Activated gamma-delta T cell treated with anti-CD3 and anti-CD28 coated beads, Interleukin-2, amount 50 U/mL, for 16 hours (primary cell): ENCODE data around the gene CDK5RAP1.

Experiments used
- DNase-seq: peaks from one replicate; pipeline ENCODE4 v3.0.0-alpha.2; 2020; ENCODE audit warnings: low read depth

The CDK5RAP1 gene

DNA sequence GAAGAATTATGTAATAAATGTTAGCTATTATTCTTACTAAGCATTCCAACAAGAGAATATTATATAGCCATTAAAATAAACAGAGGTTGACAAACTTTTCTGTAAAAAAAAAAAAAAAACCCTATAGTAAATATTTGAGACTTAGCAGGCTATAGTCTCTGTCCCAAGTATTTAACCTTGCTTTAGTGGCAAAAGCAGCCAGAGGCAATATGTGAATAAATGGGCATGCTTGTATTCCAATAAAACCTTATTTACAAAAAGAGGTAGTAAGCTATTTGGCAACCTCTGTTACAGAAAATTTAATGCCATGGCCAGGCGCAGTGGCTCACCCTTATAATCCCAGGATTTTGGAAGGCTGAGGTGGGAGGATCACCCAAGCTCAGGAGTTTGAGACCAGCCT is 14.6 kb downstream of the CDK5RAP1 start:
- no peak for DNase-seq

GRCh38 chr20:33377366-33377765 is 24.0 kb downstream of the CDK5RAP1 start:
- no peak for DNase-seq

- no peak for DNase-seq
Measured at GRCh38 chr20:33373735-33374605, 27.3 kb downstream of the CDK5RAP1 start.

DNA sequence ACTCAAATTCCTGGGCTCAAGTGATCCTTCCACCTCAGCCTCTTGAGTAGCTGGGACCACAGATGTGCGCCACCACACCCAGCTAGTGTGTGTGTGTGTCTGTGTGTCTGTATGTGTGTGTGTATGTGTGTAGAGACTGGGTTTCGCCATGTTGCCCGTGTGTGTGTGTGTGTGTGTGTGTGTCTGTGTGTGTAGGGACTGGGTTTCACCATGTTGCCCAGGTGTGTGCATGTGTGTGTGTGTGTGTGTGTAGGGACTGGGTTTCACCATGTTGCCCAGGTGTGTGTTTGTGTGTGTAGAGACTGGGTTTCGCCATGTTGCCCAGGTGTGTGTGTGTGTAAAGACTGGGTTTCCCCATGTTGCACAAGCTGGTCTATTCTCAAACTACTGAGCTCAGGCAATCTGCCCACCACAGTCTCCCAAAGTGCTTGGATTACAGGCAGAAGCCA is 28.3 kb downstream of the CDK5RAP1 start:
- no peak for DNase-seq

- peak; percentile 41 for DNase-seq
Measured at GRCh38 chr20:33370291-33370690, 31.0 kb downstream of the CDK5RAP1 start.

- DNase-seq, result no peak
Measured at GRCh38 chr20:33362898-33363297, 38.4 kb downstream of the CDK5RAP1 start.

- no peak for DNase-seq
Measured at GRCh38 chr20:33359399-33360261, 41.7 kb downstream of the CDK5RAP1 start.

- no peak for DNase-seq
Measured at GRCh38 chr20:33353013-33353402, 48.3 kb downstream of the CDK5RAP1 start.

- no peak for DNase-seq
Measured at GRCh38 chr20:33352258-33353012, 48.9 kb downstream of the CDK5RAP1 start.

GRCh38 chr20:33351696-33352095 is 49.6 kb downstream of the CDK5RAP1 start:
- no peak for DNase-seq

- no peak for DNase-seq
Measured at GRCh38 chr20:33349493-33349892, 51.8 kb downstream of the CDK5RAP1 start.

- DNase-seq, result no peak
Measured at GRCh38 chr20:33348136-33348937, 53.0 kb downstream of the CDK5RAP1 start.

GRCh38 chr20:33345342-33345741 is 56.0 kb downstream of the CDK5RAP1 start:
- DNase-seq, result no peak

GRCh38 chr20:33343521-33343920 is 57.8 kb downstream of the CDK5RAP1 start:
- DNase-seq, result no peak

- no peak for DNase-seq
Measured at GRCh38 chr20:33339515-33340058, 61.7 kb downstream of the CDK5RAP1 start.

- no peak for DNase-seq
Measured at GRCh38 chr20:33338467-33339258, 62.7 kb downstream of the CDK5RAP1 start.

DNA sequence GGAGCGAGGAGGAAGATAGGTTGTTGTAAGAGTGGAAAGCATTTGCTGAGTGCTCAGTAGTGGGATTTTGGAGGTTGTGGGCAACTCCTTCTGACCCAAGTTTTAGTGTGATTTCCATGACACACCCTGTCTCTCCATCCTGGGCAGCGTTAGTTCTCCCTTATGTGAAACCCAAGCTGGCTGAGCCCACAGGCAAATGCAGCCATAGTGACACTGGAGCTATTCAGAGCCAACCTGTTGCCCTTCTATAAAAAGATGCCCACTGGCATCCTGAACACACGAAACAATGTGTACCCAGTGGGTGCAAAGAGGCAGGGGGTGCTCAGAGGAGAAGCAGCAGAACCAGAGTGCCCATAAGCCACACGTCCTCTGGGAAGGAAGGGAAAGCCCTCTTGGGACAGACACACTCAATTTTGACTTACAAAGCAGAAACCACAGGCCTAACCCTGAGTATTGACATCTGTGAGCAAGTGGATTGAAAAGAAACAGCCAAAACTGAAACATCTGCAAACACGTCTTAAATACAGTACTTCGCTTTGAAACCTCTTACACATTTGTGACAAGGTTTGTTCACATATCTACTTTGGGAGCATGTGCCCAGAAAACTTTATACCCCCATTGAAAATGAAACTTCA is 63.7 kb downstream of the CDK5RAP1 start:
- DNase-seq, result no peak

DNA sequence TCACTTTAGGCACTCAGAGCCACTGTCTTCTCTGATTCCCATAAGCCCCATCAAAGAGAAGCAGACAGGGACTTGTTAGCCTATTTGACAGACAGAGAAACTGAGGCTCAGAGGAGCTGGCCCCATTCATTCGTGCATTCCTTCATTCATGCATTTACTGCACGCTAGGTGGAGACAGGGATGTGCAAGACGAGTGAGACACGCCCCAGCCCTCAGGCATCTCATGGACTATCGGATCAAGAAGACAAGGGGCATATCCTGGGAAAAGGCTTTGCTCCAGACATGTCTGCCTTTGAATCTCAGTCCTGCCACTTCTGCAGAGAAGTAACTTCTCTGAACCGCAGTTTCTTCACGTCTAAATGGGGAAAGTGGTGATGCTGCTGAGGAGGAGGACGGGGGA is 64.2 kb downstream of the CDK5RAP1 start:
- DNase-seq, result no peak

DNA sequence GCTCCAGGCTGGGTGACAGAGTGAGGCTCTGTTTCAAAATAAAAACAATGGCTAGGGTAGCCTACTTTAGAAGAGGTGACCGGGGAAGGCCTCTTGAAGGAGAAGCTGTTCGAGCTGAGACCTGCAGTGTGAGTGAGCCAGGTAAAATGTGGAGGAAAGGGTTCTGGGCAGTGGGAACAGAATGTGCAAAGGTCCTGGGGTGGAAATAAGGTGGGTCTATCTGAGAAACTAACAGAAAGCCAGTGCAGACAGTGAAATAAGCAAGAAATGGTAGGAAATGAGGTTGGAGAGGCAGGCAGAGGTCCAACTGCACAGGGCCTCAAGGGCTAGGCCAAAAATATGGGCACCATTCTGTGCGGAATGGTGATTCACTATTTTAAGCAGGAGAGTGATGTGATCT is 64.9 kb downstream of the CDK5RAP1 start:
- no peak for DNase-seq

DNA sequence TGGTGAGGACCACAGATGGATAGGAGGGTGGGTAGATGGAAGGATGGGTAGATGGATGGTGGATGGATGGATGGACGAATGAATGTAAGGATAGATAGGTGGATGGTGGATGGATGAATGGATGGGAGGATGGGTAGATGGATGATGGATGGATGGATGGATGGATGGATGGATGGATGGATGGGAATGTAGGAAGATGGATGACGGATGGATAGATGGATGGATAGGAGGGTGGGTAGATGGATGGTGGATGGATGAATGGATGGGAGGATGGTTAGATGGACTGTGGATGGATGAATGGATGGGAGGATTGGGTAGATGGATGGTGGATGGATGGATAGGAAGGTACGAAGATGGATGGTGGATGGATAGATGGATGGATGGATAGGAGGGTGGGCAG is 67.2 kb downstream of the CDK5RAP1 start:
- DNase-seq, result no peak
